ENCODE measurements around the gene CSAG3.
"Not testable (repeated sequence)": the region's sequence is repeated elsewhere in the genome, so short reads cannot be mapped to it uniquely, and the experiment has no call there.

DNA sequence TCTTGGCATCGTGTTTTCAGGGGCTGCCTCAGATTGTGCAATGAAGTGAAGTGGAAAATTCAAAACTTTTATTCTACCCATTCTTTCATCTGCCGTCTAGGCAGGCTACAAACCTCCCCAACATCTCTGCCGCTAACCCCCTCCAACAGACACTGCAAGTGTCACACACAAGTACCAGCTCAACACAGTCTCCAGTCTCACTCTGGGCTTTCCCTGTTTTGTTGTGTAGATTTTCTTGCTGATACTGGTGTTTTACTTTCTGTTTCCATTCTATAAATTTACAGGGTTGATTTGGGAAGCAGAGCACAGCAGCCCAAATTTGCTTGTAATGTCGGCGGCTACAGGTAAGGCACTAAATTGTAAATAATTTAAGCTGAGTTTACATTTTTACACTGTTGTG lies 4.1 kb upstream of the CSAG3 start:
- not testable (repeated sequence) for TF ChIP-seq EZH2 (IDR thresholded peaks at IDR 0.05; ENCODE audit: low read depth, unreplicated experiment); JUNB (IDR thresholded peaks at IDR 0.05; ENCODE audit: unreplicated experiment); EZH2phosphoT487 (IDR thresholded peaks at IDR 0.05; ENCODE audit: unreplicated experiment); NANOG (IDR thresholded peaks at IDR 0.05; ENCODE audit: borderline replicate concordance); POLR2AphosphoS5 (IDR thresholded peaks at IDR 0.05; ENCODE audit: low read depth); ETS1 (IDR thresholded peaks at IDR 0.05); CREB1 (CRISPR knock-in tag; IDR thresholded peaks at IDR 0.05; ENCODE audit: low read depth); ZNF114 (CRISPR knock-in tag; IDR thresholded peaks at IDR 0.05)
- TF ChIP-seq, protein P1, sequence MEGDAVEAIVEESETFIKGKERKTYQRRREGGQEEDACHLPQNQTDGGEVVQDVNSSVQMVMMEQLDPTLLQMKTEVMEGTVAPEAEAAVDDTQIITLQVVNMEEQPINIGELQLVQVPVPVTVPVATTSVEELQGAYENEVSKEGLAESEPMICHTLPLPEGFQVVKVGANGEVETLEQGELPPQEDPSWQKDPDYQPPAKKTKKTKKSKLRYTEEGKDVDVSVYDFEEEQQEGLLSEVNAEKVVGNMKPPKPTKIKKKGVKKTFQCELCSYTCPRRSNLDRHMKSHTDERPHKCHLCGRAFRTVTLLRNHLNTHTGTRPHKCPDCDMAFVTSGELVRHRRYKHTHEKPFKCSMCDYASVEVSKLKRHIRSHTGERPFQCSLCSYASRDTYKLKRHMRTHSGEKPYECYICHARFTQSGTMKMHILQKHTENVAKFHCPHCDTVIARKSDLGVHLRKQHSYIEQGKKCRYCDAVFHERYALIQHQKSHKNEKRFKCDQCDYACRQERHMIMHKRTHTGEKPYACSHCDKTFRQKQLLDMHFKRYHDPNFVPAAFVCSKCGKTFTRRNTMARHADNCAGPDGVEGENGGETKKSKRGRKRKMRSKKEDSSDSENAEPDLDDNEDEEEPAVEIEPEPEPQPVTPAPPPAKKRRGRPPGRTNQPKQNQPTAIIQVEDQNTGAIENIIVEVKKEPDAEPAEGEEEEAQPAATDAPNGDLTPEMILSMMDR (conservative IDR thresholded peaks at IDR 0.05; ENCODE audit: low read depth in 2 of 2) = not testable (repeated sequence)
- TF ChIP-seq, protein P2, sequence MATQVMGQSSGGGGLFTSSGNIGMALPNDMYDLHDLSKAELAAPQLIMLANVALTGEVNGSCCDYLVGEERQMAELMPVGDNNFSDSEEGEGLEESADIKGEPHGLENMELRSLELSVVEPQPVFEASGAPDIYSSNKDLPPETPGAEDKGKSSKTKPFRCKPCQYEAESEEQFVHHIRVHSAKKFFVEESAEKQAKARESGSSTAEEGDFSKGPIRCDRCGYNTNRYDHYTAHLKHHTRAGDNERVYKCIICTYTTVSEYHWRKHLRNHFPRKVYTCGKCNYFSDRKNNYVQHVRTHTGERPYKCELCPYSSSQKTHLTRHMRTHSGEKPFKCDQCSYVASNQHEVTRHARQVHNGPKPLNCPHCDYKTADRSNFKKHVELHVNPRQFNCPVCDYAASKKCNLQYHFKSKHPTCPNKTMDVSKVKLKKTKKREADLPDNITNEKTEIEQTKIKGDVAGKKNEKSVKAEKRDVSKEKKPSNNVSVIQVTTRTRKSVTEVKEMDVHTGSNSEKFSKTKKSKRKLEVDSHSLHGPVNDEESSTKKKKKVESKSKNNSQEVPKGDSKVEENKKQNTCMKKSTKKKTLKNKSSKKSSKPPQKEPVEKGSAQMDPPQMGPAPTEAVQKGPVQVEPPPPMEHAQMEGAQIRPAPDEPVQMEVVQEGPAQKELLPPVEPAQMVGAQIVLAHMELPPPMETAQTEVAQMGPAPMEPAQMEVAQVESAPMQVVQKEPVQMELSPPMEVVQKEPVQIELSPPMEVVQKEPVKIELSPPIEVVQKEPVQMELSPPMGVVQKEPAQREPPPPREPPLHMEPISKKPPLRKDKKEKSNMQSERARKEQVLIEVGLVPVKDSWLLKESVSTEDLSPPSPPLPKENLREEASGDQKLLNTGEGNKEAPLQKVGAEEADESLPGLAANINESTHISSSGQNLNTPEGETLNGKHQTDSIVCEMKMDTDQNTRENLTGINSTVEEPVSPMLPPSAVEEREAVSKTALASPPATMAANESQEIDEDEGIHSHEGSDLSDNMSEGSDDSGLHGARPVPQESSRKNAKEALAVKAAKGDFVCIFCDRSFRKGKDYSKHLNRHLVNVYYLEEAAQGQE (IDR thresholded peaks at IDR 0.05; ENCODE audit: unreplicated experiment) = not testable (repeated sequence)
- TF ChIP-seq, protein P3, sequence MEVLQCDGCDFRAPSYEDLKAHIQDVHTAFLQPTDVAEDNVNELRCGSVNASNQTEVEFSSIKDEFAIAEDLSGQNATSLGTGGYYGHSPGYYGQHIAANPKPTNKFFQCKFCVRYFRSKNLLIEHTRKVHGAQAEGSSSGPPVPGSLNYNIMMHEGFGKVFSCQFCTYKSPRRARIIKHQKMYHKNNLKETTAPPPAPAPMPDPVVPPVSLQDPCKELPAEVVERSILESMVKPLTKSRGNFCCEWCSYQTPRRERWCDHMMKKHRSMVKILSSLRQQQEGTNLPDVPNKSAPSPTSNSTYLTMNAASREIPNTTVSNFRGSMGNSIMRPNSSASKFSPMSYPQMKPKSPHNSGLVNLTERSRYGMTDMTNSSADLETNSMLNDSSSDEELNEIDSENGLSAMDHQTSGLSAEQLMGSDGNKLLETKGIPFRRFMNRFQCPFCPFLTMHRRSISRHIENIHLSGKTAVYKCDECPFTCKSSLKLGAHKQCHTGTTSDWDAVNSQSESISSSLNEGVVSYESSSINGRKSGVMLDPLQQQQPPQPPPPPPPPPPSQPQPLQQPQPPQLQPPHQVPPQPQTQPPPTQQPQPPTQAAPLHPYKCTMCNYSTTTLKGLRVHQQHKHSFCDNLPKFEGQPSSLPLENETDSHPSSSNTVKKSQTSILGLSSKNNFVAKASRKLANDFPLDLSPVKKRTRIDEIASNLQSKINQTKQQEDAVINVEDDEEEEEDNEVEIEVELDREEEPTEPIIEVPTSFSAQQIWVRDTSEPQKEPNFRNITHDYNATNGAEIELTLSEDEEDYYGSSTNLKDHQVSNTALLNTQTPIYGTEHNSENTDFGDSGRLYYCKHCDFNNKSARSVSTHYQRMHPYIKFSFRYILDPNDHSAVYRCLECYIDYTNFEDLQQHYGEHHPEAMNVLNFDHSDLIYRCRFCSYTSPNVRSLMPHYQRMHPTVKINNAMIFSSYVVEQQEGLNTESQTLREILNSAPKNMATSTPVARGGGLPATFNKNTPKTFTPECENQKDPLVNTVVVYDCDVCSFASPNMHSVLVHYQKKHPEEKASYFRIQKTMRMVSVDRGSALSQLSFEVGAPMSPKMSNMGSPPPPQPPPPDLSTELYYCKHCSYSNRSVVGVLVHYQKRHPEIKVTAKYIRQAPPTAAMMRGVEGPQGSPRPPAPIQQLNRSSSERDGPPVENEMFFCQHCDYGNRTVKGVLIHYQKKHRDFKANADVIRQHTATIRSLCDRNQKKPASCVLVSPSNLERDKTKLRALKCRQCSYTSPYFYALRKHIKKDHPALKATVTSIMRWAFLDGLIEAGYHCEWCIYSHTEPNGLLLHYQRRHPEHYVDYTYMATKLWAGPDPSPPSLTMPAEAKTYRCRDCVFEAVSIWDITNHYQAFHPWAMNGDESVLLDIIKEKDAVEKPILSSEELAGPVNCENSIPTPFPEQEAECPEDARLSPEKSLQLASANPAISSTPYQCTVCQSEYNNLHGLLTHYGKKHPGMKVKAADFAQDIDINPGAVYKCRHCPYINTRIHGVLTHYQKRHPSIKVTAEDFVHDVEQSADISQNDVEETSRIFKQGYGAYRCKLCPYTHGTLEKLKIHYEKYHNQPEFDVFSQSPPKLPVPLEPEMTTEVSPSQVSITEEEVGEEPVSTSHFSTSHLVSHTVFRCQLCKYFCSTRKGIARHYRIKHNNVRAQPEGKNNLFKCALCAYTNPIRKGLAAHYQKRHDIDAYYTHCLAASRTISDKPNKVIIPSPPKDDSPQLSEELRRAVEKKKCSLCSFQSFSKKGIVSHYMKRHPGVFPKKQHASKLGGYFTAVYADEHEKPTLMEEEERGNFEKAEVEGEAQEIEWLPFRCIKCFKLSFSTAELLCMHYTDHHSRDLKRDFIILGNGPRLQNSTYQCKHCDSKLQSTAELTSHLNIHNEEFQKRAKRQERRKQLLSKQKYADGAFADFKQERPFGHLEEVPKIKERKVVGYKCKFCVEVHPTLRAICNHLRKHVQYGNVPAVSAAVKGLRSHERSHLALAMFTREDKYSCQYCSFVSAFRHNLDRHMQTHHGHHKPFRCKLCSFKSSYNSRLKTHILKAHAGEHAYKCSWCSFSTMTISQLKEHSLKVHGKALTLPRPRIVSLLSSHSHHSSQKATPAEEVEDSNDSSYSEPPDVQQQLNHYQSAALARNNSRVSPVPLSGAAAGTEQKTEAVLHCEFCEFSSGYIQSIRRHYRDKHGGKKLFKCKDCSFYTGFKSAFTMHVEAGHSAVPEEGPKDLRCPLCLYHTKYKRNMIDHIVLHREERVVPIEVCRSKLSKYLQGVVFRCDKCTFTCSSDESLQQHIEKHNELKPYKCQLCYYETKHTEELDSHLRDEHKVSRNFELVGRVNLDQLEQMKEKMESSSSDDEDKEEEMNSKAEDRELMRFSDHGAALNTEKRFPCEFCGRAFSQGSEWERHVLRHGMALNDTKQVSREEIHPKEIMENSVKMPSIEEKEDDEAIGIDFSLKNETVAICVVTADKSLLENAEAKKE (CRISPR knock-in tag; IDR thresholded peaks at IDR 0.05) = not testable (repeated sequence)

All from GM23338 (cell line).